ENCODE measurements around the gene CFAP77.

GRCh38 chr9:132556714-132557113 is 146.7 kb downstream of the CFAP77 start:
- TF ChIP-seq POLR2A (IDR thresholded peaks at IDR 0.05) (no peak), POLR2AphosphoS5 (IDR thresholded peaks at IDR 0.05; ENCODE audit: insufficient read depth in 1 of 2, low read depth in 1 of 2) (no peak)
- TF ChIP-seq, protein P1, sequence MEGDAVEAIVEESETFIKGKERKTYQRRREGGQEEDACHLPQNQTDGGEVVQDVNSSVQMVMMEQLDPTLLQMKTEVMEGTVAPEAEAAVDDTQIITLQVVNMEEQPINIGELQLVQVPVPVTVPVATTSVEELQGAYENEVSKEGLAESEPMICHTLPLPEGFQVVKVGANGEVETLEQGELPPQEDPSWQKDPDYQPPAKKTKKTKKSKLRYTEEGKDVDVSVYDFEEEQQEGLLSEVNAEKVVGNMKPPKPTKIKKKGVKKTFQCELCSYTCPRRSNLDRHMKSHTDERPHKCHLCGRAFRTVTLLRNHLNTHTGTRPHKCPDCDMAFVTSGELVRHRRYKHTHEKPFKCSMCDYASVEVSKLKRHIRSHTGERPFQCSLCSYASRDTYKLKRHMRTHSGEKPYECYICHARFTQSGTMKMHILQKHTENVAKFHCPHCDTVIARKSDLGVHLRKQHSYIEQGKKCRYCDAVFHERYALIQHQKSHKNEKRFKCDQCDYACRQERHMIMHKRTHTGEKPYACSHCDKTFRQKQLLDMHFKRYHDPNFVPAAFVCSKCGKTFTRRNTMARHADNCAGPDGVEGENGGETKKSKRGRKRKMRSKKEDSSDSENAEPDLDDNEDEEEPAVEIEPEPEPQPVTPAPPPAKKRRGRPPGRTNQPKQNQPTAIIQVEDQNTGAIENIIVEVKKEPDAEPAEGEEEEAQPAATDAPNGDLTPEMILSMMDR (IDR thresholded peaks at IDR 0.05), result no peak
